A172 (cell line): ENCODE measurements around the gene ZC3H12C. TPM values are rescaled to one million over a fixed set of nuclear protein-coding genes. Genes with fewer than 3 reads are reported as not detected.

Experiments used
- DNase-seq: peaks from one replicate; pipeline ENCODE4 v3.0.0-alpha.2; 2015; ENCODE audit warnings: low spot score
- total RNA-seq: library from RNA; depleted of rRNA; stranded (reverse); fragments of >200 nt; shearing (Covaris generic); gene quantifications from 2 replicates; pipeline ENCODE4 v1.2.3, GENCODE V29; 2014

The ZC3H12C gene
- total RNA-seq, 1 experiment from 2014 or later: 5.2 TPM

GRCh38 chr11:110076371-110076965 lies 16.7 kb upstream of the ZC3H12C start:
- DNase-seq: peak; percentile 47

- DNase-seq: no peak
Observed at GRCh38 chr11:110077346-110077745, 15.8 kb upstream of the ZC3H12C start.

- DNase-seq: peak; percentile 59
Observed at GRCh38 chr11:110077831-110078325, 15.3 kb upstream of the ZC3H12C start.

GRCh38 chr11:110078923-110079544 lies 14.2 kb upstream of the ZC3H12C start:
- DNase-seq: no peak

- DNase-seq: no peak
Observed at GRCh38 chr11:110079726-110080125, 13.5 kb upstream of the ZC3H12C start.

GRCh38 chr11:110081462-110082376 lies 11.5 kb upstream of the ZC3H12C start:
- DNase-seq: no peak

- DNase-seq: no peak
Observed at GRCh38 chr11:110082899-110083298, 10.3 kb upstream of the ZC3H12C start.

- DNase-seq: no peak
Observed at GRCh38 chr11:110085255-110085838, 7.8 kb upstream of the ZC3H12C start.

- DNase-seq: peak; percentile 57
Observed at GRCh38 chr11:110086892-110087309, 6.3 kb upstream of the ZC3H12C start.

GRCh38 chr11:110087812-110088534 lies 5.2 kb upstream of the ZC3H12C start:
- peak; percentile 57 for DNase-seq

GRCh38 chr11:110088535-110089344 lies 4.5 kb upstream of the ZC3H12C start:
- DNase-seq: no peak

GRCh38 chr11:110089617-110090282 lies 3.4 kb upstream of the ZC3H12C start:
- no peak for DNase-seq

GRCh38 chr11:110090466-110091026 lies 2.6 kb upstream of the ZC3H12C start:
- no peak for DNase-seq

- no peak for DNase-seq
Observed at GRCh38 chr11:110092111-110092514, 1.1 kb upstream of the ZC3H12C start.

- DNase-seq: peak; percentile 21
Observed at GRCh38 chr11:110093407-110094297, 460 bp downstream of the ZC3H12C start.

- DNase-seq: no peak
Observed at GRCh38 chr11:110094298-110095285, 1.4 kb downstream of the ZC3H12C start.

GRCh38 chr11:110095554-110095953 lies 2.4 kb downstream of the ZC3H12C start:
- DNase-seq: no peak
